ENCODE measurements around the gene TGFB1I1. TPM values are rescaled to one million over a fixed set of nuclear protein-coding genes. Genes with fewer than 3 reads are reported as not detected.

The TGFB1I1 gene
- total RNA-seq, 2 donors from 2014 or later = 7.5 to 10.0 TPM

DNA sequence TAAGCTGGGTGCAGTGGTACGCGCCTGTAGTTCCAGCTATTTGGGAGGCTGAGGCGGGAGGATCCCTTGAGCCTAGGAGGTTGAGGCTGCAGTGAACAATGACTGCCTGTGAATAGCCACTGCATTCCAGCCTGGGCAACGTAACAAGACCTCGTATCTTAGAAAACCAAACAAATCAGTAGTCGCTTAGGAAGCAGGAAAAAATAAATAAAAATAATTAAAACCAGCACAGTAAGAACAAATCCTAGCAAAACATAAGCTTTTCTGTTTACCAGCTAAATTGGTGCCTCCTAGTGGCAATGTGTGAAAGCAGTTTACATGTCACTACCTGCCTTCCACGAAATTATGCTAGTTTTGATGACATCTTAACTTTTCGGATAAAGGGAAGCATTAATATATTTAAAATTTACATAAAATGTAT, 11.4 kb upstream of the TGFB1I1 start:
- Mint-ChIP-seq H3K9me3 (no peaks in the 10 kb centered on the region), H3K4me1 (peaks cover 3% of the 10 kb centered on the region), H3K27ac (peak overlapping the region; percentile 97), H3K27me3 (ENCODE audit: insufficient read depth) (no peaks in the 10 kb centered on the region), H3K4me3 (peak overlapping the region; percentile 76), H3K36me3 (ENCODE audit: low read depth) (peaks cover 21% of the 10 kb centered on the region)
- Histone ChIP-seq H3K27ac (ENCODE audit: low read depth, low read length) (peak overlapping the region; percentile 91), H3K4me3 (ENCODE audit: low read length) (peak overlapping the region; percentile 91), H3K27me3 (ENCODE audit: control insufficient read depth, insufficient read depth, low read length, poor library complexity, severe bottlenecking) (no peaks in the 10 kb centered on the region), H3K9ac (ENCODE audit: extremely low read depth, low read length, poor library complexity, severe bottlenecking) (peak overlapping the region; percentile 70), H3K9me3 (ENCODE audit: control insufficient read depth, low read length) (no peaks in the 10 kb centered on the region), H3K4me1 (ENCODE audit: control insufficient read depth, insufficient read depth, low read length) (no peaks in the 10 kb centered on the region), H3K36me3 (ENCODE audit: control insufficient read depth, insufficient read depth, low read length) (peaks cover 31% of the 10 kb centered on the region)
- DNase-seq = no peak
- TF ChIP-seq, protein P1, sequence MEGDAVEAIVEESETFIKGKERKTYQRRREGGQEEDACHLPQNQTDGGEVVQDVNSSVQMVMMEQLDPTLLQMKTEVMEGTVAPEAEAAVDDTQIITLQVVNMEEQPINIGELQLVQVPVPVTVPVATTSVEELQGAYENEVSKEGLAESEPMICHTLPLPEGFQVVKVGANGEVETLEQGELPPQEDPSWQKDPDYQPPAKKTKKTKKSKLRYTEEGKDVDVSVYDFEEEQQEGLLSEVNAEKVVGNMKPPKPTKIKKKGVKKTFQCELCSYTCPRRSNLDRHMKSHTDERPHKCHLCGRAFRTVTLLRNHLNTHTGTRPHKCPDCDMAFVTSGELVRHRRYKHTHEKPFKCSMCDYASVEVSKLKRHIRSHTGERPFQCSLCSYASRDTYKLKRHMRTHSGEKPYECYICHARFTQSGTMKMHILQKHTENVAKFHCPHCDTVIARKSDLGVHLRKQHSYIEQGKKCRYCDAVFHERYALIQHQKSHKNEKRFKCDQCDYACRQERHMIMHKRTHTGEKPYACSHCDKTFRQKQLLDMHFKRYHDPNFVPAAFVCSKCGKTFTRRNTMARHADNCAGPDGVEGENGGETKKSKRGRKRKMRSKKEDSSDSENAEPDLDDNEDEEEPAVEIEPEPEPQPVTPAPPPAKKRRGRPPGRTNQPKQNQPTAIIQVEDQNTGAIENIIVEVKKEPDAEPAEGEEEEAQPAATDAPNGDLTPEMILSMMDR (conservative IDR thresholded peaks at IDR 0.05) = peak; percentile 84
- 75 to 83% methylated on average over 4 to 6 of the region's 8 CpGs for WGBS, 2 experiments (ENCODE audit: insufficient coverage in 1 of 2, insufficient read length in 1 of 2)

DNA sequence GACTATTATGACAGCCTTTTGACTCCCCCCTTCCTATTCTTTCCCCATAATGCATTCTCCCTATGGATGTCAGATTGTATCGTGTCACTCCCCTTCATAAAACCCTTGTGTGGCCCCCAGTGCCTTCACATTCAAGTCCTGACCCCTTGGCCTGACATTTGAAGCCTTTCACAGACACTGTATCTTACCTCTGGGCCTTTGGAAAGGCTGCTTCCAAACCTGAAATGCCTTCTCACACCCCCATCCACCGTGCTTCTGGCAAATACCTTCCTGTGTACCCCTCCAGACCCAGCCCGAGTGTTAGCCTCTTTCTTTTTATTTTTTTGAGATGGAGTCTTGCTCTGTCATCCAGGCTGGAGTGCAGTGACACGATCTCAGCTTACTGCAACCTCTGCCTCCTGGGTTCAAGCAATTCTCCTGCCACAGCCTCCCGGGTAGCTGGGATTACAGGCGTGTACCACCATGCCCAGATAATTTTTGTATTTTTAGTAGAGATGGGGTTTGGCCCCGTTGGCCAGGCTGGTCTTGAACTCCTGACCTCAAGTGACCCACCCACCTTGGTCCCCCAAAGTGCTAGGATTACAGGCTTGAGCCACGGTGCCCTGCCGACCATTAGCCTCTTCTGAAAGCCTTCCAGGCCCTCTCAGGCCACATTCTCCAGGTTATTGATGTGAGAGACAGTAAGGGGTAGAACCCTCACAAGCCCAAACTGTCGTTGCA, 10.6 kb upstream of the TGFB1I1 start:
- DNase-seq = no peak
- Mint-ChIP-seq H3K36me3 (ENCODE audit: low read depth) (peaks cover 23% of the 10 kb centered on the region), H3K4me1 (peaks cover 2% of the 10 kb centered on the region), H3K4me3 (no peak overlapping the region), H3K9me3 (no peaks in the 10 kb centered on the region), H3K27me3 (ENCODE audit: insufficient read depth) (no peaks in the 10 kb centered on the region), H3K27ac (no peak overlapping the region)
- Histone ChIP-seq H3K4me3 (ENCODE audit: low read length) (no peak overlapping the region), H3K4me1 (ENCODE audit: control insufficient read depth, insufficient read depth, low read length) (no peaks in the 10 kb centered on the region), H3K9me3 (ENCODE audit: control insufficient read depth, low read length) (no peaks in the 10 kb centered on the region), H3K27ac (ENCODE audit: low read depth, low read length) (no peak overlapping the region), H3K27me3 (ENCODE audit: control insufficient read depth, insufficient read depth, low read length, poor library complexity, severe bottlenecking) (no peaks in the 10 kb centered on the region), H3K9ac (ENCODE audit: extremely low read depth, low read length, poor library complexity, severe bottlenecking) (no peak overlapping the region), H3K36me3 (ENCODE audit: control insufficient read depth, insufficient read depth, low read length) (peaks cover 26% of the 10 kb centered on the region)
- TF ChIP-seq, protein P1 (conservative IDR thresholded peaks at IDR 0.05) = no peak
- WGBS, 2 experiments (ENCODE audit: insufficient coverage in 1 of 2, insufficient read length in 1 of 2) = 93 to 95% methylated on average over 5 to 10 of the region's 10 CpGs

DNA sequence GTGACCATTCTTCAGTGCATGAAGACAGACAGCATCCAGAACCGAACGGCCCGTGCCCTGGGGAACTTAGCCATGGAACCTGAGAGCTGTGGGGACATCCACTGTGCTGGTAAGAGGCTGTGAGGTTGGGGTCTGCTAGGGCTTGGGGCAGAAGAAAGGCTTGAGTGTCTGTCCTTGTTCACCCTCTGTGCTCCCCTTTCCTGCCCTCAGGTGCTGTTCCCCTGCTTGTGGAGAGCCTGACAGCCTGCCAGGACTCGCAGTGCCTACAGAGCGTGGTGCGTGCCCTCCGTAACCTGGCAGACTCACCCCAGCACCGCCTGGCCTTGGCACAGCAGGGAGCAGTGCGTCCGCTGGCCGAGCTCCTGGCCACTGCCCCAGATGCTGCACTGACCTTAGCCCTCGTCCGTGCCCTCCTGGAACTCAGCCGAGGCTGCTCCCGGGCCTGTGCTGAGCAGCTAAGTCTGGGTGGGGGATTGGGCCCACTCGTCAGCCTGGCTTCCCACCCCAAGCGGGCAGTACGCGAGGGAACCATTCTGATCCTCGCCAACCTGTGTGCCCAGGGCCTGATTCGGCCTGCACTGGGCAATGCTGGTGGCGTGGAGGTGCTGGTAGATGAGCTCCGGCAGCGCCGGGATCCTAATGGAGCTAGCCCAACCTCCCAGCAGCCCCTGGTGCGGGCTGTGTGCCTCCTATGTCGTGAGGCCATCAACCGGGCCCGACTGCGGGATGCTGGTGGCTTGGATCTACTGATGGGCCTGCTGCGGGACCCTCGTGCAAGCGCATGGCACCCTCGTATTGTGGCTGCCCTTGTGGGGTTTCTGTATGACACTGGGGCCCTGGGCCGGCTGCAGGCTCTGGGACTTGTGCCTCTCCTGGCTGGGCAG, 9.8 kb upstream of the TGFB1I1 start:
- H3K4me1 ChIP-seq (ENCODE audit: control insufficient read depth, insufficient read depth, low read length) = no peaks in the 10 kb centered on the region
- no peak for DNase-seq

More for the DNA sequence above, 9.8 kb upstream of the TGFB1I1 start:
- Mint-ChIP-seq H3K36me3 (ENCODE audit: low read depth) (peaks cover 29% of the 10 kb centered on the region), H3K27ac (no peak overlapping the region), H3K27me3 (ENCODE audit: insufficient read depth) (no peaks in the 10 kb centered on the region), H3K4me3 (no peak overlapping the region), H3K9me3 (no peaks in the 10 kb centered on the region), H3K4me1 (peaks cover 2% of the 10 kb centered on the region)
- Histone ChIP-seq H3K27ac (ENCODE audit: low read depth, low read length) (no peak overlapping the region), H3K27me3 (ENCODE audit: control insufficient read depth, insufficient read depth, low read length, poor library complexity, severe bottlenecking) (no peaks in the 10 kb centered on the region), H3K4me3 (ENCODE audit: low read length) (no peak overlapping the region), H3K36me3 (ENCODE audit: control insufficient read depth, insufficient read depth, low read length) (peaks cover 19% of the 10 kb centered on the region), H3K9me3 (ENCODE audit: control insufficient read depth, low read length) (no peaks in the 10 kb centered on the region), H3K9ac (ENCODE audit: extremely low read depth, low read length, poor library complexity, severe bottlenecking) (no peak overlapping the region)
- TF ChIP-seq, protein P1 (conservative IDR thresholded peaks at IDR 0.05) = no peak
- 95 to 98% methylated on average over 21 to 35 of the region's 35 CpGs for WGBS, 2 experiments (ENCODE audit: insufficient coverage in 1 of 2, insufficient read length in 1 of 2)
